Germinal center (tissue), 1 donor: ENCODE results near the gene UTP18.
A peak's percentile ranks its signal among the peaks of the same experiment; 100 is the strongest.
"Not testable (repeated sequence)": the region's sequence is repeated elsewhere in the genome, so short reads cannot be mapped to it uniquely, and the experiment has no call there.

Source experiments
- DNase-seq: peaks from one replicate; pipeline ENCODE4 v3.0.0; 2012; ENCODE audit warnings: mixed read lengths, low spot score

The UTP18 gene

GRCh38 chr17:51260237-51261023 lies at the start of gene UTP18:
UTP18 (plus strand) TSS chr17:51260546; CDS start chr17:51260585, 39 bp downstream.
- peak; percentile 96 for DNase-seq

GRCh38 chr17:51214920-51215319 lies 45.4 kb upstream of the UTP18 start:
- DNase-seq, result no peak

DNA sequence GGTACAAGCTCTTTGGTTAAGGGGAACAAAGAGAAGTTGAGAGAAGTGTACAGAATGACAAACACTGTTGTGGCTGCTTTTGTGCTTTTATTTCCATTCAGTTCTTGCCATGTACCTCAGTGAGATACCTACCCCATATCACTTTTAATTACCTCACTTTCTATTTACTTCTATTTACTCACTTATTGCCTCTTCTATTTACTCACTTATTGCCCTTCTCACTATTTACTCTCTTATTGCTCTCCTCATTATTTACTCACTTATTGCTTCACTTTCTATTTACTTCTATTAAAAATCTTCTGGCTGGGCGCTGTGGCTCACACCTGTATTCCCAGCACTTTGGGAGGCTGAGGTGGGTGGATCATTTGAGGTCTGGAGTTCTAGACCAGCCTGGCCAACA lies 42.4 kb upstream of the UTP18 start:
- no peak for DNase-seq

GRCh38 chr17:51221322-51221721 lies 39.0 kb upstream of the UTP18 start:
- DNase-seq, result no peak

- DNase-seq, result no peak
Observed at GRCh38 chr17:51224402-51225262, 35.7 kb upstream of the UTP18 start.

DNA sequence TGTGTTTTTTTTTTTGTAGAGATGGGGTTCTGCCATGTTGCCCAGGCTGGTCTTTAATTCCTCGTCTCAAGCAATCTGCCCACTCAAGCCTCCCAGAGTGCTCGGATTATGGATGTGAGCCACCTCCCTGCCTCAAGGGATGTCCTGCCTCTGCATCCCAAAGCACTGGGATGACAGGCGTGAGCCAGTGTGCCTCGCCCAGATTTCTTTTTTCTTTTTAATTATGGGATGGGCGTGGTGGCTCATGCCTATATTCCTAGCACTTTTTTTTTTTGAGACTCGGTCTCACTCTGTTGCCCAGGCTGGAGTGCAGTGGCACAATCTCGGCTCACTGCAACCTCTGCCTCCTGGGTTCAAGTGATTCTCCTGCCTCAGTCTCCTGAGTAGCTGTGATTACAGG lies 34.8 kb upstream of the UTP18 start:
- DNase-seq, result not testable (repeated sequence)

DNA sequence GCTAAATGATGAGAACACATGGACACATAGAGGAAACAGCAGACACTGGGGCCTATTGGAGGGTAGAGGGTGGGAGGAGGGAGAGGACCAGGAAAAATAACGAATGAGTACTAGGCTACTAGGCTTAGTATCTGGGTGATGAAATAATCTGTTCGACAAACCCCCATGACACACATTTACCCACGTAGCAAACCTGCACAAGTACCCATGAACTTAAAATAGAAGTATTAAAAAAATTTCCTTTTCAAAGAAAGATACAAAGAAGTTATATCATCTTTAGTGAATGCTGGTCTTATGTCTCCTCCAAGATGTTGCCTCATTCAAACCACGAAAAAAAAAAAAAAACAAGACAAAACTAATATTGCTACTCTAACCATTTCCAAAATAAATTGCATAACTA lies 32.2 kb upstream of the UTP18 start:
- no peak for DNase-seq

GRCh38 chr17:51229889-51230288 lies 30.5 kb upstream of the UTP18 start:
- no peak for DNase-seq

DNA sequence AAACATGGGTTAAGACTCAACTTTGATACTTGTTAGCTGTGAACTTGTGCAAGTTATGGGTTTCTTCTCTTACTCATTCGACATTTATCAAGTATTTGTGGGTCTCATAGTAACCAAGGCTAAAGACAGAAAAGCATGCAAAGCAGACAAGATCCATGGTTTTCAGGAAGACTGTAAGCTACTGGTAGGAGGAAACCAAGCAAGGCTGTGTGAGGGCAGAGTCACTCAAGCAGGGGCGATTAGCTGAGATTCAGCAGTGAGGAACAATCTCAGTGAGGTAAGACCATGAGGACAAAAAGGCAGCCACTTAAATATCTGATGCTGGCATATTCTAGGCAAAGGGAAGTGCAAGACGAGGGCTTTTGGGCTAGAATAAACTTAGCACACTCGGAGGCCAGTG lies 30.0 kb upstream of the UTP18 start:
- DNase-seq, result peak; percentile 20

- no peak for DNase-seq
Observed at GRCh38 chr17:51231999-51232398, 28.3 kb upstream of the UTP18 start.

DNA sequence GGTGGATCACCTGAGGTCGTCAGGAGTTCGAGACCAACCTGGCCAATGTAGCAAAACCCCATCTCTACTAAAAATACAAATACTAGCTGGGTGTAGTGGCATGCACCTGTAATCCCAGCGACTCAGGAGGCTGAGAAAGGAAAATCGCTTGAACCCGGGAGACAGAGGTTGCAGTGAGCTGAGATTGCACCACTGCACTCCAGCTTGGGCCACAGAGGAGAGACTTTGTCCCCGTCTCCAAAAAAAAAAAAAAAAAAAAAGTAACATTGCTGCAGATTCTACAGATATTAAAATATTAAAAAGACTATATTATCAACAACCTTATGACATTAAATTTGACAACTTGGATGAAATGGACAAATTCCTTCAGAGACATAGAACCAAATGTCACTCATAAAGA lies 26.2 kb upstream of the UTP18 start:
- no peak for DNase-seq

DNA sequence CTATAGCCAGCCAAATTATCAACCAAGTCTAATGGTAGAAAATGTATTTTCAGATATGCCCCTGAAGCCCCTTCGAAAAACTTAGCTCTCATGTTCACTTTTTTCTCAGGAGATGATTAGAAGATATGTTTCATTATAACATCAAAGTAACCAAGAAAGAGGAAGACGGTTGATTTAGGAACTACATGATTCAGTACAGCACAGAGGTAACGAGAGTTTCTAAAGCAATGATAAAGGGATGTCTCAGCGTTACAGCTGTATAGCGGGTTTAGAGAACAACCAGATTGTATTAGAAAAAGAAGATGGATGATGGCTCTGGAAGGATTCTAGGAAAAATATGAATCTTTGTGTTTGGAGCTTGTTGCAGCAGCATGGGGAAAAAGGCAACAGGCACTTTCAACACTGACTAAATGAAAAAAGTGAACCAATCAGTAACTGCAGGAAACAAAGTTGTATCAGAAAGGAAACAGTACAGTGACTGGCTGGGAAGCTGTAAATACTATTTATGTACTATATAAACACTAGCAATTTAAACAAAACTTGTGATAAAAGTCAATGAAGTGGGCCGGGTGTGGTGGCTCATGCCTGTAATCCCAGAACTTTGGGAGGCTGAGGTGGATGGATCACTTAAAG lies 22.0 kb upstream of the UTP18 start:
- DNase-seq, result peak; percentile 35

DNA sequence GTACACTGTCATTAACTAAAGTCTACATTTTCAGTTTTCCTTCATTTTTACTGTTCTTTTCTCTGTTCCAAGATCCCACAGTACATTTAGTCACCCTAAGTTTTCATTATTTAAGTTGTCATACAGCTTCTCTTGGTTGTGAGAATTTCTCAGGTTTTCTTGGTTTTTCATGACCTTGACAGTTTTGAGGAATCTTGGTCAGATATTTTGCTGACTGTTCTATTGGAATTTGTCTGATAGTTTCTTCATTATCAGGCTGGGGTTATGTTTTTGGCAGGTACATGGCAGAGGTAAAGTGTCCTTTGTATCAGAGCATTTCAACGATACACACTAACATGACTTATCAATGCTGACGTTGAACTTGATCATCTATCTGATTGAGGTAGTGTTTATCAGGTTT lies 20.1 kb upstream of the UTP18 start:
- DNase-seq, result no peak

DNA sequence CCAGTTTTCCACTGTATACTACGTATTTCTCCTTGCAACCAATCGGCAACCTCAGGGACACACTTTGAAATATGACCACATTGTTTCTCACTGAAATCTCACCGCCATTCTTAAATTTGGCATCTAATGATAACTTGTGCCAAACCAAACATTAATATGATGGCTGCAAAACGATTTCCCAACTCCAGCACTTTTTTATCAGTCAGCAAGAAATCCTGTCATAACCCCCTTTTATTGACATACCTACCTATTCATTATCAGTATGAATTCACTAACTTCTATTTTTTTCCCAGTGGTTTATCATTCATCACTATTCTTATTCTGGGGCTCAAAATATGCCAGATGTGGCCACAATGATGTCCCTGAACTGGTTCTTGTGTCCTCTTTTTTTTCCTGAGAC lies 16.3 kb upstream of the UTP18 start:
- DNase-seq, result no peak

- DNase-seq, result no peak
Observed at GRCh38 chr17:51245535-51245934, 14.8 kb upstream of the UTP18 start.

GRCh38 chr17:51250314-51250840 lies 10.0 kb upstream of the UTP18 start:
- no peak for DNase-seq

DNA sequence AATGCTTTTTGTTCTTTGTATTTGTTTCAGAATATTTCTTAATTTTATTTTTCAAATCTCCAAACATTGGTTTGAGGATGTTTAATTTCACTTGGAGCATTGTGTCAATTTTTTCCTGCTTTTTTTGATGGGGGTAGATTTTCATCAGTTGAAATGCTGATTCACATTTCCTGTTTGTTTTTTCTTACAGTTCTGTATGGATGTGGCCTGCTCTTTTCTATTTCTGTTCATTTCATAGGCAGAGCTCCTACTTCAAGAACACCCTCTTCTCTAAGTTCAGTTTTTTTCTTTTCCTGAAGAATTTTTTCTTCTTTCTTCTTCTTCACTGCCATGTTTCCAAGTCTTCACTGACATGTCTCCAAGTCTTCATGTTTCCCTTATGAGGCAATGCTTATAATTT lies 9.3 kb upstream of the UTP18 start:
- no peak for DNase-seq

DNA sequence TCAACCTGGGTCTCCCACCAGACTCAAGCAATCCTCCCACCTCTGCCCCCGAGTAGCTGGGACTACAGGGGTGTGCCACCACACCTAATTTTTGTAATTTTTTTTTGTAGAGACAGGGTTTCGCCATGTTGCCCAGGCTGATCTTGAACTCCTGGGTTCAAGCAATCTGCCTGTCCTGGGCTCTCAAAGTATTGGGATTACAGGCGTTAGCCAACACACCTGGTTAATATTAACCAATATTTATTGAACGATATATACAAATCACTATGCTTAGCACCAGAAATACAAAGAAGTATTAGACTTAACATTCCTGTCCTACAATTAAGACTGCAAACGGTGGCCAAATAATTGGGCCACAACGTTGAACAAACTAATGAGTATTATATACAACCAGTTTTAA lies 4.7 kb upstream of the UTP18 start:
- no peak for DNase-seq

GRCh38 chr17:51256101-51256500 lies 4.2 kb upstream of the UTP18 start:
- DNase-seq, result no peak

GRCh38 chr17:51257150-51258081 lies 2.9 kb upstream of the UTP18 start:
- no peak for DNase-seq

GRCh38 chr17:51258756-51259563 lies 1.4 kb upstream of the UTP18 start:
- DNase-seq, result peak; percentile 14
